NCI-H69 (cell line): ENCODE results near the gene TRIM8.

Source experiments
- DNase-seq: peaks from one replicate; lab custom pipeline; 2025; lab: John Stamatoyannopoulos, UW

Gene TRIM8

GRCh38 chr10:102644066-102644645, at the start of gene TRIM8:
TRIM8 (plus strand) TSS chr10:102644479; CDS start chr10:102644618, 139 bp downstream.
- peak; percentile 77 for DNase-seq

- no peak for DNase-seq
These were observed 49.0 kb upstream of the TRIM8 start for GRCh38 chr10:102595293-102595692.

GRCh38 chr10:102595897-102596296, 48.4 kb upstream of the TRIM8 start:
- DNase-seq, result no peak

GRCh38 chr10:102596506-102596971, 47.7 kb upstream of the TRIM8 start:
- DNase-seq, result peak; percentile 64

GRCh38 chr10:102597131-102597991, 46.9 kb upstream of the TRIM8 start:
- no peak for DNase-seq

GRCh38 chr10:102598243-102598642, 46.0 kb upstream of the TRIM8 start:
- DNase-seq, result no peak

GRCh38 chr10:102599565-102600327, 44.5 kb upstream of the TRIM8 start:
- no peak for DNase-seq

- no peak for DNase-seq
These were observed 43.5 kb upstream of the TRIM8 start for GRCh38 chr10:102600816-102601215.

- DNase-seq, result no peak
These were observed 42.6 kb upstream of the TRIM8 start for GRCh38 chr10:102601639-102602038.

GRCh38 chr10:102602272-102603045, 41.8 kb upstream of the TRIM8 start:
- DNase-seq, result no peak

GRCh38 chr10:102603946-102604345, 40.3 kb upstream of the TRIM8 start:
- DNase-seq, result no peak

GRCh38 chr10:102604439-102604841, 39.8 kb upstream of the TRIM8 start:
- no peak for DNase-seq

GRCh38 chr10:102605712-102606111, 38.6 kb upstream of the TRIM8 start:
- no peak for DNase-seq

- no peak for DNase-seq
These were observed 35.8 kb upstream of the TRIM8 start for GRCh38 chr10:102608487-102608886.

GRCh38 chr10:102610441-102610887, 33.8 kb upstream of the TRIM8 start:
- DNase-seq, result no peak

- no peak for DNase-seq
These were observed 32.7 kb upstream of the TRIM8 start for GRCh38 chr10:102611514-102612087.

GRCh38 chr10:102612964-102613275, 31.4 kb upstream of the TRIM8 start:
- DNase-seq, result no peak

- no peak for DNase-seq
These were observed 31.0 kb upstream of the TRIM8 start for GRCh38 chr10:102613286-102613685.

GRCh38 chr10:102613785-102614184, 30.5 kb upstream of the TRIM8 start:
- DNase-seq, result no peak

- DNase-seq, result no peak
These were observed 29.4 kb upstream of the TRIM8 start for GRCh38 chr10:102614888-102615287.

- DNase-seq, result peak; percentile 10
These were observed 28.9 kb upstream of the TRIM8 start for GRCh38 chr10:102615361-102615760.
